Measurements from ENCODE around the gene PTBP1.

Gene PTBP1

DNA sequence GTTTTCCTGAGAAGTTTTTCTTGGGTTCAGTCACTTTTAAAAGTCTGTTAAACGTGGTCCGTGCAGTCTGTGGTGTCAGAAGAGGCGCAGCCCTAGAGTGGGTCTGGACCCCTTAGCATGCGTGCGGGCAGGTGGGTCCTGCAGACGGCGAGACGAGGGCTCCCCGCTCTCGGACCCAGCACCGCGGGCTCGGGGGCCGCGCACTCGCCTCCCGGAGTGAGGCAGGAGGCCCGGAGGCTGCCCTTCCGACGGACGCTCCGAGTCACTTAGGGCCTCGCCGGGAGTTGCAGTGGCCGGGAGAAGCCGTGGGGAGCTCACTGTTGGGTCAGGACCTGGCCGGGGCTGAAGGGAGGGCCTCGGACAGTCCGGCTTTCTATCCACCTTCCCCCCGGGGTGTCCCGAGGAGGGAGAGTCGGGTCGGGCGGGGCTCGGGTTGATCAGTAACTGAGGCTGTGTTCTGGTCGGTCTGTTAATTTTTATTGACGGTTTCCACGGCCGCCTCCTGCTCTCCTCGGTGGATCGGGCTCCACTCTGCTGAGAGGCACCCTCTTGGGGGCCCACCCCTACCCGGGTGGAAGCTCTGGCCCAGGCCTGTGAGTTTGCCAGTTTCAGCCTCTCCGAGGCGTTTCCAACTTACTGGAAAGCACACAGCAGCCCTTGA, 1.3 kb downstream of the PTBP1 start:
- no peak for DNase-seq

- DNase-seq, result no peak
These were observed 2.0 kb downstream of the PTBP1 start for GRCh38 chr19:799076-799881.

GRCh38 chr19:800360-801029, 3.2 kb downstream of the PTBP1 start:
- no peak for DNase-seq

GRCh38 chr19:801030-801860, 4.0 kb downstream of the PTBP1 start:
- no peak for DNase-seq

GRCh38 chr19:801861-802497, 4.7 kb downstream of the PTBP1 start:
- no peak for DNase-seq

DNA sequence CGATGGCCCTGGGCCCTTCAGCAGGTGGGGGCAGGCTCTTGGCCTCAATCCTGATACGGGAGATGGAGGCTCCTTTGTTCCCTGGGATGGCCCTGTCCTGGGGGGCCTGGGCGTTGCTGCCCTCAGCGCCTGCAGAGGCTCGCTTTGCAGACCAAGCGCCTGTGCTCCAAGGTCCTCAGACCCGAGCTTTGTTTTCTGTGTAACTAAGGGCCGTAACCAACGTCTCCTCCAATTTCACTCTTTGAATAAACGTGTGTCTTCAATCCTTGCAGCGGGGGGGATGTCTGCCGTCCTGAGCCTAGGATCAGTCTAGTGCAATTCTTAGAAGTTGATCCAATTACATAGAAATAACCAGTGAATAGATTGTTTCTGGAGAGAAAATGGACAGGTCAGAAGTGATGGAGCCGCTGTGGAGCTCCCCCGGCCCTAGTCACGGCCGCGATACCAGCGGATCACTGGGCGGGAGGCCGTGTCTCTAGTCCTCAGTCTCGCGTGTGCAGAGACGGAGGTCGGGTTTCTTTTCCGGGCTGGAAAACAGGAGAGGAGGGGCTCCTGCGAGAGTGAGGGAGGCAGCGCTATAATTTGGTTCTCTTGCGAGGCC, 5.3 kb downstream of the PTBP1 start:
- DNase-seq, result no peak

DNA sequence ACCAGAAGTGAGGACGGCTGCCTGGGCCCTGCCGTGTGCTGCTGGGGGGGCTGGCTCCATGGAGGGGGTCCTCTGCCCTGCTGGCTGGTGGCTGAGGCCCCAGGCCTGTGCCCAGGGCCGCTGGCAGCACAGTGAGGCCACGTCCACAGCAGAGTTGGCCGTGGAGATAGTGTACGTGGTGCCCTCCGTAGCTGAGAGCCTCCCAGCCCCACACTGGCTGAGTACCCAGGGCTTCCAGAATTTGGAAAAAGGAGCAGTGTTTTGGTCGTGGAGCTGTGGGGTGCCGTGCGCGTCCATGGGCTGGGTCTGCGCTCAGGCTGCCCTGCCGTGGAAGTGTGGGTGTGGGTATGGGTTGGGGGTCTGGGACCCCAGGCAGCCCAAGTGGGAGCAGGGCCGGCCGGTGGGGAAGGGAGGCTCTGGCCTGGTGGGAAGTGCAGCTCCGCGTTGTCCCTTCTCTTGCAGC, 5.9 kb downstream of the PTBP1 start:
- no peak for DNase-seq

DNA sequence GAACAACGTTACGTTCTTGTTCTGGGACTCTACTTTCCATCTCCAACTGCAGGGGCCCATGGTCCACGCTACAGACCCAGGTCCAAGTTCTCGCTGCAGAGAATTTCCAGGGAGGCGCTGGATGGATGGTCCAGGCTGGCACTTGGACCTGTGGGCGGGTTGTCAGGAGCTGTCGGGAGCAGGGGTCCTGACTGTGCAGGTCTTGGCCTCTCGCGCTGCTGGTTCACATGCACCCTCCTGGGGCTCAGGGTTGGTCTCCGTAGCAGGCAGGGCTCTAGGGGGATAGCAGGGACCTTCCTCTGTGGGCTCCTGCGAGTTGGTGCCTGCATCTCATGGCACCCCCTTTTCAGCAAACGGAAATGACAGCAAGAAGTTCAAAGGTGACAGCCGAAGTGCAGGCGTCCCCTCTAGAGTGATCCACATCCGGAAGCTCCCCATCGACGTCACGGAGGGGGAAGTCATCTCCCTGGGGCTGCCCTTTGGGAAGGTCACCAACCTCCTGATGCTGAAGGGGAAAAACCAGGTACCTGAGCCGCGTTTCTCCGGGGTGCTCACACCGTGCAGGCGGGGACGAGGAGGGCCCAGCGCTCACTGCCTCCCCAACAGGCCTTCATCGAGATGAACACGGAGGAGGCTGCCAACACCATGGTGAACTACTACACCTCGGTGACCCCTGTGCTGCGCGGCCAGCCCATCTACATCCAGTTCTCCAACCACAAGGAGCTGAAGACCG, 6.6 kb downstream of the PTBP1 start:
- no peak for DNase-seq

- DNase-seq, result no peak
These were observed 7.3 kb downstream of the PTBP1 start for GRCh38 chr19:804419-805165.

- no peak for DNase-seq
These were observed 7.9 kb downstream of the PTBP1 start for GRCh38 chr19:805166-805551.

DNA sequence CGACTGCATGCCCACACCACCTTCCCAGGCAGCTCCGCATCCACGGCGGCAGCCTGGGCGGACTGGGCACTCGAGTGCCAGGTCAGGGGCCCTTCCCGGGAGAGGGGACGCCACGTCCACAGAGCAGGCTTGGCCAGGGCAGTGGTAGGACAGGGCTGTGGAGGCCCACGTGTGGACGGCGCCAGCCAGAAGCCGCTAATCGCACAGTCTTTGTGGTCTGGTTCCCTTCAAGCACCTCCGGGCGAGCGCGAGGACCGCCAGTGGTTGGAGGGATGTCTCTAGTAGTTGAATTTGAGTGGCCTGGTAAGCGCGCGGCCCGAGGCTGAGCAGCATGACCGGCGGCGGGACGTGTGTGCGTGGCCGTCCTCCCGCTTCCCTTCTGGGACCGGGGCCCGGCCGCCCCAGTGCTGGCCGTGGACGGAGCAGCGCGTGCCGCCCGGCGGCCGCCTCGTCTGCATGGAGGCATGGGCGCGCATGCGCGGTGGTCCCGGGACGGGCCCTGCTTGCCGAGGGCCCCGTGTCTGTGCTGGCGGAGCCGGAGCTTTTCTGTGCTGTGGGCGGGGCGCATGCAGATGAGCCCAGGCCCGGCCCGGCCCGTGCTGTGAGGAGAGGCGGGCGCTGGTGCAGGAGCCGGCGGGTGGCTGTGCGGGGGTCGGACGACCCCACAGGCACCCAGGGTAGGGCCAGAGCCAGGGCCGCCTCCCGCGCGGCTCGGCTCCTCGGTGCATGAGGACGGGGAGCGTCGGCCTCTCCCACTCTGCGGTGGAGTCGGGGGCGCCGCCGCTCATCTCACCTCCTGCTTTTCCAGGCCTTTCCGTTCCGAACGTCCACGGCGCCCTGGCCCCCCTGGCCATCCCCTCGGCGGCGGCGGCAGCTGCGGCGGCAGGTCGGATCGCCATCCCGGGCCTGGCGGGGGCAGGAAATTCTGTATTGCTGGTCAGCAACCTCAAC, 8.6 kb downstream of the PTBP1 start:
- no peak for DNase-seq

DNA sequence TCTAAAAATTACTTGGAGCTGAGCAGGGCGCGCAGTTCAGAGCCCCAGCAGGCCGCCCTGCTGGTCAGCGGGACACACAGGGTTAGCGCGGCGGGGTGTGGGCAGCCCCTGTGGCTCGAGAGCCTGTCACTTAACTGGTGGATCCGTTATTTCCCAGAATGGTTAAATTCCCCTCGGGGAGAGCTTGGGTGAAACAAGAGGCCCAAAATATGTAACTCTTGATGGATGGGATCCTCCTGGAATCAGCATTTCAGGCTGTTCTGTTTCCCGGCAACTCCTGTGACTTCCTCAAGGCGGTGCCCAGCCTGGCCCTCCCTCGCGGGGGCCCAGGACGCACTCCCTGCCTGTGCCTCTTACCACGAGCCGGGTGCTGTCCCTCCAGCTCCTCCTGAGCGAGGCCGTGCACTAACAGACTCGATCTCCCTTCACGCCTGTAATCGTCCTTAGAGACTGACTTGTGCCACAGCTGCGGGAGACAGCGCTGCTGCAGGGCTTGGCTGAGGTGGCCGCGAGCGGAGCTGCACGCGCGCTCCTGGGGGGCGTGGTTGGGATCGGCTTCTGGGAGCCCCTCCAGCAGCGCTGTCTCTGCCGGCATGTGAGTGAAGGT, 9.7 kb downstream of the PTBP1 start:
- no peak for DNase-seq

DNA sequence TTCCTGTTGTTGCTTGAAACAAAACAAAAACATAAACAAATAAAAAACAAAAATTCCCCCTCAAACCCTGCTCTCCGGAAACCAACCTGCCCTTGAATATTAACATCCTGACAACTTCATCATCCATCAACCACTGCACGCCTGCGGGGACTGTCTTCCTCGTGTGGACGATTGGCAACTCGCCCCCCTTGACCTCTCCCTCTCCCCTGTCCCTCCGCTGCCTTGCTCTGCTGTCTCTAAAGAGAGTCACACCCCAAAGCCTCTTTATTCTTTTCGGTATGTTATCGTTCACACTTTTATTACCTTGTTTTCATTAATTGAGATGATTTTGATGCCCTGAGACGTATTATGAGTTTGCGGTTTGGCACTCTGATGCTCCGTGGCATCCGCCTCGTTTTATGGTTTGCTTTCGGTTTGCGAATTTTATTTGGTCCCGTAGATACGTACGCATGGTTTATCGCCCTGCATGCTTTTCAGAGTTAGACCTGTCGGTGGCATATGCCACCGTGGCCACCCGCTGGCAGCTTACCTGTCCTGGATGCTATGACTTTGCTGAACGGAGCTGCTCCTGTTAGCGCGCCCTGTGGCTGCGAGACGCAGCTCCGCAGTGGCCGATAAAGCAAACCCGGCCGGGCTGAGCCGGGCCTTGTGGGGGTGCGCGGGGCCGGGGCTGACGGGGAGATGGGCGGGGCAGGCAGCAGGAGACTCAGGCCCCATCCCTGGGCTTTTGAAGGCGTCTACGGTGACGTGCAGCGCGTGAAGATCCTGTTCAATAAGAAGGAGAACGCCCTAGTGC, 10.6 kb downstream of the PTBP1 start:
- DNase-seq, result no peak

GRCh38 chr19:808423-808775, 11.1 kb downstream of the PTBP1 start:
- no peak for DNase-seq

- no peak for DNase-seq
These were observed 13.0 kb downstream of the PTBP1 start for GRCh38 chr19:810077-810855.

DNA sequence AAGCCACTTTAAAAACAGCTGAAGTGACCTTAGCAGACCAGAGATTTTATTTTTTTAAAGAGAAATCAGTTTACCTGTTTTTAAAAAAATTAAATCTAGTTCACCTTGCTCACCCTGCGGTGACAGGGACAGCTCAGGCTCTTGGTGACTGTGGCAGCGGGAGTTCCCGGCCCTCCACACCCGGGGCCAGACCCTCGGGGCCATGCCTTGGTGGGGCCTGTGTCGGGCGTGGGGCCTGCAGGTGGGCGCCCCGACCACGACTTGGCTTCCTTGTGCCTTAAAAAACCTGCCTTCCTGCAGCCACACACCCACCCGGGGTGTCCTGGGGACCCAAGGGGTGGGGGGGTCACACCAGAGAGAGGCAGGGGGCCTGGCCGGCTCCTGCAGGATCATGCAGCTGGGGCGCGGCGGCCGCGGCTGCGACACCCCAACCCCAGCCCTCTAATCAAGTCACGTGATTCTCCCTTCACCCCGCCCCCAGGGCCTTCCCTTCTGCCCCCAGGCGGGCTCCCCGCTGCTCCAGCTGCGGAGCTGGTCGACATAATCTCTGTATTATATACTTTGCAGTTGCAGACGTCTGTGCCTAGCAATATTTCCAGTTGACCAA, 13.7 kb downstream of the PTBP1 start:
- DNase-seq, result no peak

GRCh38 chr19:811506-812048, 14.3 kb downstream of the PTBP1 start:
- DNase-seq, result no peak

All from NCI-H1105 treated with DMSO at 0.1 percent for 48 hours (cell line).